LoVo (cell line): ENCODE results near the gene BIN1.

Experiments
- DNase-seq: peaks from one replicate; pipeline ENCODE4 v3.0.0-alpha.2; 2016; ENCODE audit warnings: low spot score

Gene BIN1

DNA sequence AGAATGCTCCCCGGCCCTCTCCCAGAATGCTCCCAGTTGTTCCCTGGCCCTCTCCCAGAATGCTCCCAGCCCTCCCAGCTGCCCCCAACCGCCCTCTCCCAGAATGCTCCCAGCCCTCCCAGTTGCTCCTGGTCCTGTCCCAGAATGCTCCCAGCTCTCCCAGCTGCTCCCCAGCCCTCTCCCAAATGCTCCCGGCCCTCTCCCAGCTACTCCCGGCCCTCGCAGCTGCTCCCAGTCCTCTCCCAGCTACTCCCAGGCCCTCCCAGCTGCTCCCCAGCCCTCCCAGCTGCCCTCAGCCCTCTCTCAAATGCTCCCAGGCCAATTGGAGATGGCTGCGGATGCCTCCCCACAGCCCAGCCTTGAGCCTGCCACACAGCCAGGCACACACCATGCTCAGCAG, 31.1 kb downstream of the BIN1 start:
- no peak for DNase-seq

DNA sequence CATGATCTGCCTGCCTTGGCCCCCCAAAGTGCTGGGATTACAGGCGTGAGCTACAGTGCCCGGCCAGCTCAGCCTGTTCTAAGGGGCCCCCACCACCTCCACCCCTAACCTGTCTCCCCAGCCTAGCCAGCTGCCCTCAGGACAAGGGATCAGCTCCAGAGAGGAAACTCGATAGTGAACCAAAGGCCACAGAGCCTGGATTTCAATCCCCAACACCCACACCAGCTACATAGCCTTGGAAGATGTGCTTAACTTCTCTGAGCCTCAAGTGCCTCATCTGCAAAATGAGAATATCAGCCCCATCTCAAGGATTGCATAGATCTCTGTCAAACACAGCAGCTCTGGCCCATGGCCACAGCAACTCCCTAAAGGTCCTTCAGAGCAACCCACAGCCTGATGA, 32.0 kb downstream of the BIN1 start:
- DNase-seq, result no peak

DNA sequence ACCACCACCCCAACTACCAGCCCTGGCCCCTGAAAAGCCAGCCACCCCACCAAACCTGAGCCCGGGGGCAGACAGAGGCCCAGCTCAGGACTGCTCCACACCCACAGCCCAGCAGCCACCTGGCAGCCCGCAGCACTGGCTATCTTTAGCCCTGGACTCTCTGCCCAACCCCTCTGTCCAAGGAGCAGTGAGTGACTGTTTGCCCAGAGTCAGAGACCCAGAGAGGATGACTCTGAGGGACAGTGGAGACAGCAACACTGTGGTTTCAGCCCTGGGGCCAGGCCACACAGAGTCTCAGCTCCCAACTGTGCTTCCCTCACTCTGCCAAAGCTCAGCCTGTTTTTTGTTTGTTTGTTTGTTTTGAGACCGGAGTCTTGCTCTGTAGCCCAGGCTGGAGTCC, 32.6 kb downstream of the BIN1 start:
- no peak for DNase-seq

- no peak for DNase-seq
Measured at GRCh38 chr2:127072970-127073369, 34.0 kb downstream of the BIN1 start.

GRCh38 chr2:127072396-127072795, 34.6 kb downstream of the BIN1 start:
- DNase-seq, result no peak

DNA sequence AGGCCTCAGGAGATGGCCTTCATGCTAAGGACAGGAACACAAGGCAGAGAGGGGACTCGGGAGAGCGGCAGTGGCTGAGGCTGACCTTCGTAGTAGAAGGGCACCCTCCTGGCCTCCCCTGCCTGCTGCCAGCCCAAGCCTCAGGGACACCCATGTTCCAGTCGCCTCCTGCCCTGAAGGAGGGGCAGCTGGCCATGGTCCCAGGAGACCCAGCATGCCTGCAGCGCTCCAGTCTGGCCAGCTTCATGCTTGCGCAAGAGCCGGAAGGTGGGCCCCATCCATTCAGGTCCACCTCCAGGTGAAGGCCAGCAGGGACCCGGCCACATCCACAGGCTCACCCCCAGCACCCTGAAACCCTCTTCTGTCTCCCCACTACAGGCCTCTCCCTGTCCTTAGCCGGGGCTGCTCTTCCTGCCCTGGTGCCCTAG, 35.0 kb downstream of the BIN1 start:
- DNase-seq, result no peak

DNA sequence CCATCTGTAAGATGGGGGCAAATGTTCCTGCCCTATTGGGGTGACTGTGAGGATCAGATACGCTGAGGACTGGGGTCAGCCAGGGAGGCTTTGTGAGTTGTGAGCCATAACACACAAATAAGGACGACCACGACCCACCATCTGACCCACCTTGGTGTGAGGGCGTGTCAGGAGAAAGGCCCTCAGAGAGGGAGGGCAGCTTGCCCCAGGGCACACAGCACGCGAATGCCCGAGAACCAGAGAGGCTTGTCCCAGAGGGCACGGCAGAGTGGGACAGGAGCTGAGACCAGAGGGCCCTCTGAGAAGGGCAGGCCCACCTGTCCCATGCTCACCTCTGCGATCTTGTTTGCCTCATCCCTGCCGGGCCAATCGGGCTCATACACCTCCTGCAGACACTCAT, 36.7 kb downstream of the BIN1 start:
- no peak for DNase-seq

GRCh38 chr2:127069536-127069935, 37.4 kb downstream of the BIN1 start:
- no peak for DNase-seq

DNA sequence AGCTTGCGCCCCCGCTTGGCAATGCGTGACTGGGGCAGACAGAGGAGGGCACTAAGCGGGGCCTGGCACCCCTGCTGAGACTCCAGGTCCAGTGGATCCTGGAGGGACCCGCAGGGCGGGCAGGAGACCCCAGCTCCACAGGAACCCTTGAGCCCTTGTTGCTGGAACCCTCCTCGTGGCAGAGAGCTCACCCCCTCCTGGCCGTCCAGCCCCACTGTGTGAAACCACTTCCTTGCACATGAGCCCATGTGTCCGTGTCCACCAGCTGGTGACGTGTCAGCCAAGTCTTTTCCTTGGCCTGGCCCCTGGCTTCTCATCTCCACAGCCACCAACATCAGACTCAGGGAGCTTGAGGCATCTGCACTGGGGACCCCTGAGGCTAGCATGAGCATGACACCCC, 38.0 kb downstream of the BIN1 start:
- DNase-seq, result no peak

GRCh38 chr2:127068351-127068741, 38.6 kb downstream of the BIN1 start:
- no peak for DNase-seq

GRCh38 chr2:127067620-127068350, 39.2 kb downstream of the BIN1 start:
- peak; percentile 31 for DNase-seq

GRCh38 chr2:127066942-127067341, 40.0 kb downstream of the BIN1 start:
- DNase-seq, result no peak

- DNase-seq, result no peak
Measured at GRCh38 chr2:127065940-127066318, 41.0 kb downstream of the BIN1 start.

- DNase-seq, result no peak
Measured at GRCh38 chr2:127065299-127065939, 41.5 kb downstream of the BIN1 start.

DNA sequence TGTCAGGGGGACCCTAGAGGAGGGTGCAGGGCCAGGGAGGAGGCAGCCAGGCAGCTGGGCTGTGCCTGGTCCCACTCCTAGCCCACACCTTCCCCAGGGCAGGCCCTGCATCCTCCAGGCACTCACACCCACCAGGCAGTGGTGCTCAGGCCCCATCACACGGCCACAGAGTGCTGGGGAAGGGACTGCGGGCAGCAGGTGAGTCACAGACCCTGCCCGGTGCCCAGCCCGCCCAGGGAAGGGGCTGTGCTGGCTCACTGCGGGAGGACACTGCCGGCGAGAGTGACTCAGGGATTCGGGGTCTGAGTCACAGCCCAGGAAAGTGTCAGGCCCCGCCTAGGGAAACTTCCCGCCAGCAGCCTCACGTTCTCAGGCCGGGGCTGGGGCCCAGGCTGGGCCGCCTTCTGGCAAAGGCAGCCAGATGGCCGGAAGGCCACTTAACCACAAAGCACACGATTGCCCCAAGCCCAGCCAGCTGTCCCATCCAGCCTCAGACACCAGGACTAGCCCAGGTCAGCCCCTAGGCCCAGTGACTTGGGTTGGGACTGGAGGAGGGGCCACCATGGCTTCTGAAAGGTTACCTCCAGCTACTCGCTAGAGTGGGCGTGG, 42.2 kb downstream of the BIN1 start:
- peak; percentile 97 for DNase-seq

GRCh38 chr2:127063701-127064590, 43.0 kb downstream of the BIN1 start:
- no peak for DNase-seq

DNA sequence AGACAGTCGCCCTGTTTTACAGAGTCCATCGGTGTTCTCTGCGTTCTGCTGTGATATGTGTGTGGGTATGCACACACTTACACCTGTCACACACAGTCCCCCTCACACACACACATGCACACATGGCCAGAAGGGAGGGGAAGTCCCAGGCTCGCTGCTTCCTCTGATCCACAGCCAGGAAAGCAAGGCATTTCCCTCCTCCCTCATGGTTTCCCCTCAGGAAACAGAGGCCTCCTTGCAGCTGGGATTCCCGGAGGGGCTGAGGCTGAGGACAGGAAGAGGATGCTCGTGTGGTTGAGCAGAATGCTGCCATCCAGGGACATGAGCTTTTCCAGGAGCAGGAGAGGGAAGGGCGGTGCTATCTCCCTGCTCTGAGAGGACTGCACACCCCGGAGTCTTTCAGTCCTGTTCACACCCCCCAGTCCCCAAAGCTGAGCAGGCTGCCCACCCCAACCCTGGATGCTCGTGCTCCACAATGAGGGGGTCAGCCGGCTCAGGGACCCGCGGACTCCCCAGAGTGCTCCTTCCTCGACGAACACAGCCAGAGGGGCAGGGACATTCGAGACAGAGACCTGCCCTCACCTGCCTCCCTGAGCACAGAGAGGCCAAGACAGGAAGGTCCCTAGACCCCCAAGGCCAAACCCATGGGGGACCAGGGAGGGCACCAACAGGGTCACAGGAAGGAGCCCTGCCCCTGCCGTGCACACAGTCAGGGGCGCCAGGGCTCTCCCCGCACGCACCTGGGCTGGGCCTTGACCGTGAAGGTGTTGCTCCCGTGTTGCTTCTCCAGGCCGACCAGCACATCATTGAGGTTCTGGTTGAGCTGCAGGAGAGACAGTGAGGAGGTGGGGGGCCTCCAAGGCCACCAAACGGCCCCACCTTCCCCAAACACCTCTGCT, 45.3 kb downstream of the BIN1 start:
- no peak for DNase-seq

- no peak for DNase-seq
Measured at GRCh38 chr2:127060264-127060945, 46.5 kb downstream of the BIN1 start.

DNA sequence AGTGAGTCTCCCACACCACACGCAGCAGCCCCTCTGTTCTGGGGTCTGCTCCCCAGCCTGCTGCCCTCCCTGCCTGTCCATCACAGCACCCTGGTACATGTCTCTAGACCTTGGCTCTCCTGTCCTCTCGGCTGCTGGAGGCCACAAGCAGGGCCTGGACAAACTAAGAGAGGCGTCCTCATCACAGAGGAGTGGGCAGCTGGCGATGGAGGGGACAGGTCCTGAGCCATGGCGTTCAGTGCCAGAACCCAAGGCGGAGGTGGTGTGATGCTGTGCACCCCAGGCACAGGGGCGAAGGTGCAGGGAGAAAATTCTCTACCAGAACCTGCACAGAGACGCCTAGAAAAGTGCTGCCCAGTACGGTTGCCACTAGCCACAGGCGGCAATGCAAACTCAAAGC, 47.4 kb downstream of the BIN1 start:
- no peak for DNase-seq

- no peak for DNase-seq
Measured at GRCh38 chr2:127058954-127059252, 48.1 kb downstream of the BIN1 start.
